WTC11 (cell line): ENCODE results near the gene GRAMD1B. TPM values are rescaled to one million over a fixed set of nuclear protein-coding genes. Genes with fewer than 3 reads are reported as not detected.

Source experiments
- ARID4B ChIP-seq: sonication (generic); formaldehyde crosslinking; IDR thresholded peaks from 2 replicates; pipeline ENCODE4 v1.8.0; 2023; ENCODE audit warnings: missing genetic modification reagents, mild to moderate bottlenecking, borderline replicate concordance
- ATF6 ChIP-seq: sonication (generic); formaldehyde crosslinking; IDR thresholded peaks from 2 replicates; pipeline ENCODE4 v1.8.1; 2023; ENCODE audit warnings: mild to moderate bottlenecking, missing genetic modification reagents
- CREB1 ChIP-seq: sonication (generic); formaldehyde crosslinking; IDR thresholded peaks from 2 replicates; pipeline ENCODE4 v1.8.0; 2023; ENCODE audit warnings: mild to moderate bottlenecking, missing genetic modification reagents
- EMX1 ChIP-seq: fragments of 250-450 bp; sonication (Bioruptor Pico); IDR thresholded peaks from 2 replicates; pipeline ENCODE4 v1.8.0; 2021; ENCODE audit warnings: mild to moderate bottlenecking
- ERG ChIP-seq: fragments of 250-450 bp; sonication (Bioruptor Pico); IDR thresholded peaks from 2 replicates; pipeline ENCODE4 v1.8.0; 2021; ENCODE audit warnings: mild to moderate bottlenecking
- FOXP1 ChIP-seq: sonication (generic); formaldehyde crosslinking; IDR thresholded peaks from 2 replicates; pipeline ENCODE4 v1.8.0; 2022; ENCODE audit warnings: missing genetic modification reagents, mild to moderate bottlenecking, moderate library complexity, borderline replicate concordance
- HMGA2 ChIP-seq: fragments of 250-450 bp; sonication (Bioruptor Pico); IDR thresholded peaks from 2 replicates; pipeline ENCODE4 v1.4.0; 2021; ENCODE audit warnings: mild to moderate bottlenecking, moderate library complexity
- JUN ChIP-seq: sonication (generic); formaldehyde crosslinking; IDR thresholded peaks from 2 replicates; pipeline ENCODE4 v1.8.0; 2023; ENCODE audit warnings: mild to moderate bottlenecking, missing genetic modification reagents
- MAX ChIP-seq: sonication (generic); formaldehyde crosslinking; IDR thresholded peaks from 2 replicates; pipeline ENCODE4 v1.8.0; 2022; ENCODE audit warnings: mild to moderate bottlenecking, missing genetic modification reagents
- MYBL2 ChIP-seq: sonication (generic); formaldehyde crosslinking; IDR thresholded peaks from 2 replicates; pipeline ENCODE4 v1.8.1; 2023; ENCODE audit warnings: mild to moderate bottlenecking, moderate library complexity, missing genetic modification reagents
- NR2C2 ChIP-seq: sonication (generic); formaldehyde crosslinking; IDR thresholded peaks from 2 replicates; pipeline ENCODE4 v1.8.0; 2022; ENCODE audit warnings: mild to moderate bottlenecking, missing genetic modification reagents
- SMAD3 ChIP-seq: sonication (generic); formaldehyde crosslinking; IDR thresholded peaks from 2 replicates; pipeline ENCODE4 v1.8.0; 2022; ENCODE audit warnings: missing genetic modification reagents, mild to moderate bottlenecking, borderline replicate concordance
- TEAD4 ChIP-seq: sonication (generic); formaldehyde crosslinking; IDR thresholded peaks from 2 replicates; pipeline ENCODE4 v1.8.0; 2022; ENCODE audit warnings: mild to moderate bottlenecking, missing genetic modification reagents
- TP53 ChIP-seq: sonication (generic); formaldehyde crosslinking; IDR thresholded peaks from 2 replicates; pipeline ENCODE4 v1.8.1; 2023; ENCODE audit warnings: mild to moderate bottlenecking, missing genetic modification reagents
- ZBTB21 ChIP-seq: sonication (generic); formaldehyde crosslinking; IDR thresholded peaks from 2 replicates; pipeline ENCODE4 v1.8.1; 2023; ENCODE audit warnings: mild to moderate bottlenecking, missing genetic modification reagents, borderline replicate concordance
- ZNF232 ChIP-seq: sonication (generic); formaldehyde crosslinking; IDR thresholded peaks from 2 replicates; pipeline ENCODE4 v1.8.0; 2022; ENCODE audit warnings: mild to moderate bottlenecking, missing genetic modification reagents
- ZNF416 ChIP-seq: fragments of 250-450 bp; sonication (Bioruptor Pico); IDR thresholded peaks from 2 replicates; pipeline ENCODE4 v1.9.0; 2021; ENCODE audit warnings: mild to moderate bottlenecking, inconsistent platforms
- ZNF423 ChIP-seq: fragments of 250-450 bp; sonication (Bioruptor Pico); IDR thresholded peaks from 2 replicates; pipeline ENCODE4 v2.1.2; 2022; ENCODE audit warnings: mild to moderate bottlenecking, moderate library complexity
- ZNF425 ChIP-seq: fragments of 250-450 bp; sonication (Bioruptor Pico); conservative IDR thresholded peaks from 2 replicates; pipeline ENCODE4 v1.9.0; 2021; ENCODE audit warnings: mild to moderate bottlenecking
- total RNA-seq: library from RNA; stranded (reverse); gene quantifications from 3 replicates; pipeline ENCODE4 v1.2.3, GENCODE V29; 2021
- TF ChIP-seq, protein P1 (sequence below): sonication (generic); formaldehyde crosslinking; IDR thresholded peaks from 2 replicates; pipeline ENCODE4 v1.8.1; 2022; ENCODE audit warnings: low read depth, mild to moderate bottlenecking, moderate library complexity, missing genetic modification reagents, borderline replicate concordance
- TF ChIP-seq, protein P2 (sequence below): sonication (generic); formaldehyde crosslinking; conservative IDR thresholded peaks from 2 replicates; pipeline ENCODE4 v1.8.1; 2022; ENCODE audit warnings: mild to moderate bottlenecking, missing genetic modification reagents
- TF ChIP-seq, protein P3 (sequence below): sonication (generic); formaldehyde crosslinking; IDR thresholded peaks from 2 replicates; pipeline ENCODE4 v1.8.1; 2023; ENCODE audit warnings: mild to moderate bottlenecking, missing genetic modification reagents, borderline replicate concordance

GRAMD1B gene
- total RNA-seq, 1 experiment from 2014 or later: 31.5 TPM

DNA sequence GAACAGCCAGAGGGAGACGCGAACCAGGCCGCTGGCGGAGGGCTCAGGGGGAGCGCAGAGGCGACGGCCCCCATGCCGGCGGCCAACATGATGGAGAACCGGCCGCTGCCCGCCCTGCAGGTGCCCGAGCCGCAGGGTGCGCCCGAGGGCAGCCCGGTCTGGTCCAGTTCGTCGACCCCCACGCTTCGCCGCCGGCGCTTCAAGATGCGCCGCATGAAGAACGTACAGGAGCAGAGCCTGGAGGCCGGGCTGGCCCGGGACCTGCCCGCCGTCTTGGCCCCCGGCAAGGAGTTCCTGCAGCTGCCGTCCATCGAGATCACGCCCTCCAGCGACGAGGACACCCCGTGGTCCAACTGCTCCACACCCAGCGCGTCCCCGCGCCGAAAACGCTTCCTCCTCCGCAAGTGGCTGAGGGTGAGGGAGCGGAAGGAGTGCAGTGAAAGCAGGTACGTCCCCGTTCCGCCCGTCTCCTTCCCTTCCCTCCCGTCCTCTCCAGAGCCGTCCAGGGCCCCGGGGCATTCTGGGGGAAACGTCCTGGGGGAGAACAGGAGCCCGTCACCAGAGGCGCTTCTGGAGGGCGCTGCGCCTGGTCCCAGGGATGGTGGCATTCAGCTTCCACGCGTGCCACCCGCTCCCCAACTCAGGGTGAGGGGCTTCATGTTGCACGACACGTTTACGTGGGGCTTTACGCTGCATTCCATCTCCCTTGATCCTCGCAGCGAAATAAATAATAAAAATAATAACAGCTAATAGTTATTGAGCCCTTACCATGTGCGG lies 840 bp downstream of the GRAMD1B start (continued):
- peak; percentile 47; the same call in 1 of the 2 replicates for TF ChIP-seq MAX
- TF ChIP-seq TP53 (CRISPR knock-in tag): no peak
- TF ChIP-seq ERG: no peak
- TF ChIP-seq JUN (CRISPR knock-in tag): 0 out of 2 replicates have a peak, but pooled peaks have one; percentile 9
- no peak for TF ChIP-seq ZNF425 (CRISPR knock-in tag)
- 0 out of 2 replicates have a peak, but pooled peaks have one; percentile 17 for TF ChIP-seq ZBTB21
- TF ChIP-seq ATF6 (CRISPR knock-in tag): no peak
- TF ChIP-seq SMAD3 (CRISPR knock-in tag): no peak
- no peak for TF ChIP-seq EMX1 (CRISPR knock-in tag)
- TF ChIP-seq, protein P1, sequence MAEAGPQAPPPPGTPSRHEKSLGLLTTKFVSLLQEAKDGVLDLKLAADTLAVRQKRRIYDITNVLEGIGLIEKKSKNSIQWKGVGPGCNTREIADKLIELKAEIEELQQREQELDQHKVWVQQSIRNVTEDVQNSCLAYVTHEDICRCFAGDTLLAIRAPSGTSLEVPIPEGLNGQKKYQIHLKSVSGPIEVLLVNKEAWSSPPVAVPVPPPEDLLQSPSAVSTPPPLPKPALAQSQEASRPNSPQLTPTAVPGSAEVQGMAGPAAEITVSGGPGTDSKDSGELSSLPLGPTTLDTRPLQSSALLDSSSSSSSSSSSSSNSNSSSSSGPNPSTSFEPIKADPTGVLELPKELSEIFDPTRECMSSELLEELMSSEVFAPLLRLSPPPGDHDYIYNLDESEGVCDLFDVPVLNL (CRISPR knock-in tag): 0 out of 2 replicates have a peak, but pooled peaks have one; percentile 42
- TF ChIP-seq, protein P2, sequence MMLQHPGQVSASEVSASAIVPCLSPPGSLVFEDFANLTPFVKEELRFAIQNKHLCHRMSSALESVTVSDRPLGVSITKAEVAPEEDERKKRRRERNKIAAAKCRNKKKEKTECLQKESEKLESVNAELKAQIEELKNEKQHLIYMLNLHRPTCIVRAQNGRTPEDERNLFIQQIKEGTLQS (CRISPR knock-in tag): no peak
- no peak for TF ChIP-seq CREB1
- TF ChIP-seq ZNF423 (CRISPR knock-in tag): no peak
- TF ChIP-seq HMGA2 (CRISPR knock-in tag): no peak
- no peak for TF ChIP-seq ZNF232
- peak; percentile 20; the same call in 1 of the 2 replicates for TF ChIP-seq FOXP1 (CRISPR knock-in tag)
- TF ChIP-seq TEAD4: no peak
- peak; percentile 71; the same call in 1 of the 2 replicates for TF ChIP-seq ARID4B (CRISPR knock-in tag)
- TF ChIP-seq ZNF416 (CRISPR knock-in tag): no peak
- TF ChIP-seq, protein P3, sequence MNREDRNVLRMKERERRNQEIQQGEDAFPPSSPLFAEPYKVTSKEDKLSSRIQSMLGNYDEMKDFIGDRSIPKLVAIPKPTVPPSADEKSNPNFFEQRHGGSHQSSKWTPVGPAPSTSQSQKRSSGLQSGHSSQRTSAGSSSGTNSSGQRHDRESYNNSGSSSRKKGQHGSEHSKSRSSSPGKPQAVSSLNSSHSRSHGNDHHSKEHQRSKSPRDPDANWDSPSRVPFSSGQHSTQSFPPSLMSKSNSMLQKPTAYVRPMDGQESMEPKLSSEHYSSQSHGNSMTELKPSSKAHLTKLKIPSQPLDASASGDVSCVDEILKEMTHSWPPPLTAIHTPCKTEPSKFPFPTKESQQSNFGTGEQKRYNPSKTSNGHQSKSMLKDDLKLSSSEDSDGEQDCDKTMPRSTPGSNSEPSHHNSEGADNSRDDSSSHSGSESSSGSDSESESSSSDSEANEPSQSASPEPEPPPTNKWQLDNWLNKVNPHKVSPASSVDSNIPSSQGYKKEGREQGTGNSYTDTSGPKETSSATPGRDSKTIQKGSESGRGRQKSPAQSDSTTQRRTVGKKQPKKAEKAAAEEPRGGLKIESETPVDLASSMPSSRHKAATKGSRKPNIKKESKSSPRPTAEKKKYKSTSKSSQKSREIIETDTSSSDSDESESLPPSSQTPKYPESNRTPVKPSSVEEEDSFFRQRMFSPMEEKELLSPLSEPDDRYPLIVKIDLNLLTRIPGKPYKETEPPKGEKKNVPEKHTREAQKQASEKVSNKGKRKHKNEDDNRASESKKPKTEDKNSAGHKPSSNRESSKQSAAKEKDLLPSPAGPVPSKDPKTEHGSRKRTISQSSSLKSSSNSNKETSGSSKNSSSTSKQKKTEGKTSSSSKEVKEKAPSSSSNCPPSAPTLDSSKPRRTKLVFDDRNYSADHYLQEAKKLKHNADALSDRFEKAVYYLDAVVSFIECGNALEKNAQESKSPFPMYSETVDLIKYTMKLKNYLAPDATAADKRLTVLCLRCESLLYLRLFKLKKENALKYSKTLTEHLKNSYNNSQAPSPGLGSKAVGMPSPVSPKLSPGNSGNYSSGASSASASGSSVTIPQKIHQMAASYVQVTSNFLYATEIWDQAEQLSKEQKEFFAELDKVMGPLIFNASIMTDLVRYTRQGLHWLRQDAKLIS: no peak
- no peak for TF ChIP-seq NR2C2 (CRISPR knock-in tag)
- TF ChIP-seq MYBL2: peak; percentile 50; the same call in 1 of the 2 replicates
